HepG2 (cell line): Measurements from ENCODE around the gene PON1. TPM values are rescaled to one million over a fixed set of nuclear protein-coding genes. Genes with fewer than 3 reads are reported as not detected.

Experiments
- FOXC1 ChIP-seq: sonication (generic); formaldehyde crosslinking; IDR thresholded peaks from 2 replicates; pipeline ENCODE4 v1.8.0; 2022; ENCODE audit warnings: mild to moderate bottlenecking, missing genetic modification reagents, borderline replicate concordance
- IRF1 ChIP-seq: sonication (generic); formaldehyde crosslinking; IDR thresholded peaks from 2 replicates; pipeline ENCODE4 v1.4.0; 2020; ENCODE audit warnings: low read depth, mild to moderate bottlenecking, missing genetic modification reagents
- IRF9 ChIP-seq: sonication (generic); formaldehyde crosslinking; IDR thresholded peaks from 2 replicates; pipeline ENCODE4 v1.8.0; 2022; ENCODE audit warnings: missing genetic modification reagents, mild to moderate bottlenecking, borderline replicate concordance
- NR2F6 ChIP-seq, 2 experiments: IDR thresholded peaks; 2 replicates each; pipeline ENCODE4 v1.6.1; 2016; ENCODE audit warnings: antibody characterized with exemption in 1 of 2, mild to moderate bottlenecking in 1 of 2
- ZBED4 ChIP-seq: sonication (generic); formaldehyde crosslinking; IDR thresholded peaks from 2 replicates; pipeline ENCODE4 v1.4.0; 2020; ENCODE audit warnings: missing genetic modification reagents, borderline replicate concordance
- ZBTB33 ChIP-seq: sonication (generic); formaldehyde crosslinking; IDR thresholded peaks from 2 replicates; pipeline ENCODE4 v1.4.0; 2020; ENCODE audit warnings: missing genetic modification reagents
- ZNF629 ChIP-seq: sonication (generic); formaldehyde crosslinking; conservative IDR thresholded peaks from 2 replicates; pipeline ENCODE4 v1.5.0; 2020; ENCODE audit warnings: missing genetic modification reagents
- ZNF816 ChIP-seq: sonication (generic); formaldehyde crosslinking; IDR thresholded peaks from 2 replicates; pipeline ENCODE4 v1.8.0; 2022; ENCODE audit warnings: missing genetic modification reagents, mild to moderate bottlenecking, borderline replicate concordance
- polyA plus RNA-seq, 8 experiments: library from polyadenylated mRNA; depleted of rRNA in 3 of 8; stranded (reverse) in 7 of 8; unstranded in 1 of 8; fragments of >200 nt; fragmentation: Illumina TruSeq in 4 of 8; extraction: Trizol in 4 of 8; gene quantifications; 2 replicates each; pipeline versions ENCODE4 v1.2.1 to v1.2.3, GENCODE V29; 2011 to 2016; ENCODE audit warnings: low read depth in 4 of 8, missing spikeins in 1 of 8, mixed read lengths in 1 of 8; ENCODE audit not compliant: insufficient read depth in 1 of 8
- total RNA-seq, 5 experiments: library from RNA; depleted of rRNA; stranded (reverse); fragments of >200 nt; fragmentation: Illumina TruSeq; extraction: Trizol; gene quantifications; 2 replicates each; pipeline ENCODE4 v1.2.3, GENCODE V29; 2016; ENCODE audit warnings: low read depth in 1 of 5

Gene PON1
- total and polyA plus RNA-seq, 2 of the 13 experiments (the other 11 are each of a cell fraction or from before 2014, with no cell fraction given): 0.27 to 0.57 TPM

GRCh38 chr7:95338832-95339231 lies 14.5 kb upstream of the PON1 start (continued):
- TF ChIP-seq IRF9 (CRISPR knock-in tag): no peak
- no peak for TF ChIP-seq ZNF629 (CRISPR knock-in tag)
- TF ChIP-seq IRF1 (CRISPR knock-in tag): no peak
- TF ChIP-seq NR2F6 (IDR thresholded peaks at IDR 0.05): no peak
- no peak for TF ChIP-seq NR2F6 (CRISPR knock-in tag; IDR thresholded peaks at IDR 0.05)
- TF ChIP-seq ZBTB33 (CRISPR knock-in tag): no peak
- TF ChIP-seq FOXC1 (CRISPR knock-in tag): no peak
- TF ChIP-seq ZNF816 (CRISPR knock-in tag): no peak
- TF ChIP-seq ZBED4: no peak
